ENCODE results near the gene SV2A. TPM values are rescaled to one million over a fixed set of nuclear protein-coding genes. Genes with fewer than 3 reads are reported as not detected.
"Not testable (repeated sequence)": the region's sequence is repeated elsewhere in the genome, so short reads cannot be mapped to it uniquely, and the experiment has no call there.

The SV2A gene
- total and polyA plus RNA-seq, 7 experiments from 2014 or later = 1.3 to 18.8 (median 2.8) TPM

GRCh38 chr1:149883598-149884247, 33.9 kb downstream of the SV2A start:
- H3K27ac ChIP-seq (ENCODE audit: low read depth, low read length) = peak overlapping the region; percentile 32
- peak overlapping the region in 3 of 9 donors; percentile 22 to 70 (median 63) for H3K27ac Mint-ChIP-seq
- no peaks in the 10 kb centered on the region for H3K9me3 Mint-ChIP-seq
- H3K4me3 Mint-ChIP-seq = peak overlapping the region in 2 of 10 donors; percentile 25 to 52
- no peaks in the 10 kb centered on the region for H3K27me3 Mint-ChIP-seq
- no peak for ATAC-seq
- no peak overlapping the region for H3K4me3 ChIP-seq (ENCODE audit: low read length)
- CTCF ChIA-PET = no interaction called here
- H3K4me1 ChIP-seq (ENCODE audit: control insufficient read depth in 2 of 2, insufficient read depth in 2 of 2, low read length in 2 of 2) = peaks cover 28 to 44% of the 10 kb centered on the region in 2 donors
- H3K36me3 ChIP-seq (ENCODE audit: control insufficient read depth in 2 of 3, insufficient read depth in 3 of 3, low read length in 3 of 3) = no peaks in the 10 kb centered on the region
- H3K27me3 ChIP-seq (ENCODE audit: control insufficient read depth in 2 of 2, insufficient read depth in 2 of 2, low read length in 2 of 2) = no peaks in the 10 kb centered on the region
- peaks cover 0 to 4% (median 0%) of the 10 kb centered on the region in 5 donors for H3K36me3 Mint-ChIP-seq
- H3K9me3 ChIP-seq (ENCODE audit: control insufficient read depth in 2 of 3, low read length in 3 of 3) = no peaks in the 10 kb centered on the region
- H3K4me1 Mint-ChIP-seq = peaks cover 24 to 36% (median 29%) of the 10 kb centered on the region in 7 donors
- DNase-seq = peak in 1 of 9 donors; percentile 17
- POLR2A ChIA-PET = interaction anchor here (0.8 to 9.2 kb wide), 9 partner anchors 11 to 481 kb away, joined by 3 to 547 read pairs (median 4); partner anchors contain the start of genes BOLA1, RPRD2 and SF3B4
- intact Hi-C loops (cut with micrococcal nuclease) = no loop called here

GRCh38 chr1:149881876-149882275, 35.8 kb downstream of the SV2A start:
- Histone ChIP-seq H3K4me3 (ENCODE audit: low read length) (no peak overlapping the region), H3K9me3 (ENCODE audit: control insufficient read depth in 2 of 3, low read length in 3 of 3) (no peaks in the 10 kb centered on the region), H3K4me1 (ENCODE audit: control insufficient read depth in 2 of 2, insufficient read depth in 2 of 2, low read length in 2 of 2) (peaks cover 25 to 50% of the 10 kb centered on the region in 2 donors), H3K27me3 (ENCODE audit: control insufficient read depth in 2 of 2, insufficient read depth in 2 of 2, low read length in 2 of 2) (no peaks in the 10 kb centered on the region), H3K27ac (ENCODE audit: low read depth, low read length) (no peak overlapping the region), H3K36me3 (ENCODE audit: control insufficient read depth in 2 of 3, insufficient read depth in 3 of 3, low read length in 3 of 3) (no peaks in the 10 kb centered on the region)
- peaks cover 30 to 50% (median 39%) of the 10 kb centered on the region in 7 donors for H3K4me1 Mint-ChIP-seq
- H3K9me3 Mint-ChIP-seq = peaks cover 0 to 3% (median 0%) of the 10 kb centered on the region in 11 donors
- peak overlapping the region in 8 of 9 donors; percentile 2 to 82 (median 52) for H3K27ac Mint-ChIP-seq
- intact Hi-C loops (cut with micrococcal nuclease) = no loop called here
- POLR2A ChIA-PET = interaction anchor here (1.5 to 9.2 kb wide), 2 partner anchors 35 to 51 kb away, joined by 3 to 547 read pairs; no protein-coding TSS in a partner anchor
- no peaks in the 10 kb centered on the region for H3K27me3 Mint-ChIP-seq
- peak overlapping the region in 4 of 10 donors; percentile 12 to 14 (median 13) for H3K4me3 Mint-ChIP-seq
- no peak for DNase-seq
- peaks cover 0 to 8% (median 0%) of the 10 kb centered on the region in 5 donors for H3K36me3 Mint-ChIP-seq
- CTCF ChIA-PET = interaction anchor here (0.6 kb wide), 1 partner anchor 306 kb away, joined by 3 read pairs; no protein-coding TSS in a partner anchor
- no peak for ATAC-seq

- H3K4me3 Mint-ChIP-seq = peak overlapping the region; percentile 3 to 75 (median 61)
- peaks cover 30 to 50% (median 39%) of the 10 kb centered on the region in 7 donors for H3K4me1 Mint-ChIP-seq
- Histone ChIP-seq H3K4me3 (ENCODE audit: low read length) (peak overlapping the region; percentile 8), H3K36me3 (ENCODE audit: control insufficient read depth in 2 of 3, insufficient read depth in 3 of 3, low read length in 3 of 3) (no peaks in the 10 kb centered on the region), H3K4me1 (ENCODE audit: control insufficient read depth in 2 of 2, insufficient read depth in 2 of 2, low read length in 2 of 2) (peaks cover 18 to 49% of the 10 kb centered on the region in 2 donors), H3K27me3 (ENCODE audit: control insufficient read depth in 2 of 2, insufficient read depth in 2 of 2, low read length in 2 of 2) (no peaks in the 10 kb centered on the region), H3K27ac (ENCODE audit: low read depth, low read length) (peak overlapping the region; percentile 63), H3K9me3 (ENCODE audit: control insufficient read depth in 2 of 3, low read length in 3 of 3) (no peaks in the 10 kb centered on the region)
- ATAC-seq (peak; percentile 84), DNase-seq (peak in 7 of 9 donors; percentile 17 to 72 (median 63))
- intact Hi-C loops (cut with micrococcal nuclease) = no loop called here
- H3K36me3 Mint-ChIP-seq = peaks cover 0 to 8% (median 0%) of the 10 kb centered on the region in 5 donors
- H3K27me3 Mint-ChIP-seq = no peaks in the 10 kb centered on the region
- ChIA-PET CTCF (no interaction called here), POLR2A (interaction anchor here (0.7 to 1.8 kb wide), 3 partner anchors 8 to 36 kb away, joined by 3 to 9 read pairs (median 4); a partner anchor contains a TSS)
- H3K9me3 Mint-ChIP-seq = peaks cover 0 to 3% (median 0%) of the 10 kb centered on the region in 11 donors
- peak overlapping the region in 8 of 9 donors; percentile 71 to 88 (median 84) for H3K27ac Mint-ChIP-seq
Measured at GRCh38 chr1:149879556-149879955, 38.1 kb downstream of the SV2A start.

DNA sequence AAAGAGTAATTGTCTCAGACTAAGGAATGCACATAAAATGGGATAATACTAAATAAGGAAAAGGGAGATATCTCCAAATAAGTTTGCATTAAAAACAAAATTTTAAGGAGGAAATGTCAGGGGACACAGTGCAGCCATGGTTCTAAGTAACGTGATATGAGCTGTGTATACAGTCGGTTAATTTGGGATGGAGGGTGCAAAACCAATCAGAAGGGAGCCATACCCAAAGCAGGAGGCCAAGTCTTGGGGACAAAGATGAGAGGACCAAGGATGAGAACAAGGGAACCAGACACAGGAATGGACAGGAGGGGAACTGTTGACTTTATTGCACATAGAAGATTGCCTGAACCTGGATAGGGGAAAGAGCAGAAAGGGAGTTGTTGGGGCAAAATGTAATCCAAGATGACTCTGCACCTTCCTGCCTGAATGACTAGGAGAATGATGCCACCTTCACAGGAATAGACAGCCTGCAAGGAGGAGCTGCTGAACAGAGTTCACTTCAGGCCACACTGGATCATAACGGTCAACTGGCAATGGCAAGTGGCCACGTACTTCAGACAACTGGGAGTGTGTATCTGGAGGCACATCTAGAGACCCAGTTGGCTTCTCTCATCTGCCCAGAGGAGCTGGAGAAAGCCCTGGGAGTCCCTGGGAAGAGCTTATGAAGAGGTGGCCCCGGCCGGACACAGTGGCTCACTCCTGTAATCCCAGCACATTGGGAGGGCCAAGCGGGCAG, 40.3 kb downstream of the SV2A start:
- H3K36me3 Mint-ChIP-seq = peaks cover 0 to 7% (median 0%) of the 10 kb centered on the region in 5 donors
- intact Hi-C loops (cut with micrococcal nuclease) = no loop called here
- ChIA-PET CTCF (interaction anchor here (0.7 kb wide), 1 partner anchor 242 kb away, joined by 3 read pairs; no protein-coding TSS in a partner anchor), POLR2A (interaction anchor here (0.6 to 2.0 kb wide), 3 partner anchors 9 to 170 kb away, joined by 3 to 25 read pairs (median 6); a partner anchor contains a TSS)
- no peaks in the 10 kb centered on the region for H3K9me3 ChIP-seq (ENCODE audit: control insufficient read depth in 2 of 3, low read length in 3 of 3)
- H3K4me1 ChIP-seq (ENCODE audit: control insufficient read depth in 2 of 2, insufficient read depth in 2 of 2, low read length in 2 of 2) = peaks cover 12 to 34% of the 10 kb centered on the region in 2 donors
- H3K9me3 Mint-ChIP-seq = peaks cover 0 to 3% (median 0%) of the 10 kb centered on the region in 11 donors
- no peaks in the 10 kb centered on the region for H3K36me3 ChIP-seq (ENCODE audit: control insufficient read depth in 2 of 3, insufficient read depth in 3 of 3, low read length in 3 of 3)
- peak overlapping the region in 6 of 9 donors; percentile 54 to 84 (median 75) for H3K27ac Mint-ChIP-seq
- no peaks in the 10 kb centered on the region for H3K27me3 Mint-ChIP-seq
- H3K27ac ChIP-seq (ENCODE audit: low read depth, low read length) = no peak overlapping the region
- H3K4me3 ChIP-seq (ENCODE audit: low read length) = no peak overlapping the region
- ATAC-seq (no peak), DNase-seq (no peak)
- H3K4me3 Mint-ChIP-seq = peak overlapping the region in 2 of 10 donors; percentile 4 to 37
- no peaks in the 10 kb centered on the region for H3K27me3 ChIP-seq (ENCODE audit: control insufficient read depth in 2 of 2, insufficient read depth in 2 of 2, low read length in 2 of 2)
- peaks cover 24 to 46% (median 37%) of the 10 kb centered on the region in 7 donors for H3K4me1 Mint-ChIP-seq

DNA sequence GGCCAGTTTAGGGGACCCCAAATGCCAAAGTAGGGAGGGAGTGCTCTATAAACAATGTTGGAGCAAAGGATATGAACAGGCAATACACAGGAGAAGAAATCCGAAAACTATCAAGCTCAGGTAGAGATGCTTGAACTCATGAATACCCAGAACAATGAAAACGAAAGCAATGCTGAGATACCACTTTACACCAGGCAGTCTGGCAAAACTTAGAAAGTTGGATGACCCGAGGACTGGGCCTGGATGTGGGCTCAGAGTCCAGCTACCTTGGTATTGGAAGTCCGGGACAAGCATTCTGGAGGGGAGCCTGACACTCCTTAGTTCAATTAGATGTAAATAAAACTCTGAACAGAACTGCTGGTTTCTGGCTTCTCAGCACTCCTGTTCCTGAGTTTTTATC, 44.6 kb downstream of the SV2A start:
- H3K36me3 ChIP-seq (ENCODE audit: control insufficient read depth in 2 of 3, insufficient read depth in 3 of 3, low read length in 3 of 3); H3K9me3 Mint-ChIP-seq; H3K27me3 ChIP-seq (ENCODE audit: control insufficient read depth in 2 of 2, insufficient read depth in 2 of 2, low read length in 2 of 2); H3K36me3 Mint-ChIP-seq; H3K27me3 Mint-ChIP-seq; H3K4me3 ChIP-seq (ENCODE audit: low read length); DNase-seq; H3K4me1 Mint-ChIP-seq; H3K27ac ChIP-seq (ENCODE audit: low read depth, low read length); intact Hi-C loops (cut with micrococcal nuclease); H3K27ac Mint-ChIP-seq; ATAC-seq; CTCF ChIA-PET; H3K9me3 ChIP-seq (ENCODE audit: control insufficient read depth in 2 of 3, low read length in 3 of 3); H3K4me3 Mint-ChIP-seq; H3K4me1 ChIP-seq (ENCODE audit: control insufficient read depth in 2 of 2, insufficient read depth in 2 of 2, low read length in 2 of 2): not testable (repeated sequence)
- POLR2A ChIA-PET = interaction anchor here (0.6 to 0.7 kb wide), 3 partner anchors 10 to 15 kb away, joined by 3 read pairs; a partner anchor contains a TSS

DNA sequence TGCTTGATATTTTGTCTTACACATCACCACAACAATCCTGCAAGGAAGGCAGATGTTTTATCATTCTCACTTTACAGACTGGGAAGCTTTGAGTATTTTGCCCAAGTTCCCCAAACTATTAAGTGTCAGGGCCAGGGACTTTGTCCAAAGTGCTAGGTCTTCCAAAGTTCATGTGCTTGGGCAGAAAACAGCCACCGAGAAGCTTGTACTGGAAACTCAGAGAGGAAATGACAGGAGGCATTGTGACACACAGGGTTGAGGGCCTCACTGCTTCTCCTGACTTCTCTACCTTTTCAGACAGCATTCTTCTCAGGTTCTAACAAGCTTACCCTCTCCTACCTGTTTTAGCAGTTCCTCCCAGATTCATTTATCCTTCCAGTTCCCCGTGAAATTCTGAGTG, 50.8 kb downstream of the SV2A start:
- DNase-seq; H3K4me1 ChIP-seq (ENCODE audit: control insufficient read depth in 2 of 2, insufficient read depth in 2 of 2, low read length in 2 of 2); H3K9me3 Mint-ChIP-seq; intact Hi-C loops (cut with micrococcal nuclease); H3K36me3 ChIP-seq (ENCODE audit: control insufficient read depth in 2 of 3, insufficient read depth in 3 of 3, low read length in 3 of 3); H3K27ac ChIP-seq (ENCODE audit: low read depth, low read length); H3K9me3 ChIP-seq (ENCODE audit: control insufficient read depth in 2 of 3, low read length in 3 of 3); H3K4me3 Mint-ChIP-seq; H3K27me3 Mint-ChIP-seq; H3K27ac Mint-ChIP-seq; H3K36me3 Mint-ChIP-seq; CTCF ChIA-PET; H3K4me3 ChIP-seq (ENCODE audit: low read length); H3K27me3 ChIP-seq (ENCODE audit: control insufficient read depth in 2 of 2, insufficient read depth in 2 of 2, low read length in 2 of 2); H3K4me1 Mint-ChIP-seq; POLR2A ChIA-PET: not testable (repeated sequence)
- peak; percentile 38 for ATAC-seq

All from naive thymus-derived CD4-positive, alpha-beta T cell (primary cell).